ENCODE data around the gene TRIM66.

The TRIM66 gene

DNA sequence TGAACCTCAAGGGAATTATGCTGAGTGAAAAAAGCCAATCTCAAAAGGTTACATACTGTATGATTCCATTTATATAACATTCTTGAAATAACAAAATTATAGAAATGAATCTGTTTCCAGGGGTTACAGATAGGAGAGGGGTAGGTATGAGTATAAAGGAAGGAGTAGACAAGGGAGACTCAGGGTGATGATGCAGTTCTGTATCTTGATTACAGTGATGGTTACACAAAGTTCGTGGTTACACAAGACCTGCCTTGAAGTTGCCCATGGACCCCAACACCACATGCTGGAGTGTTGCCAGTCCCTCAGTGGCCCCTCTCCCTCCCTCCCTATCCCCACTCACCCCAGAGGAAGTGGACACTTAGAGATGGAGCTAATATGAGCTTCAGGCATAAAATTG is 108.7 kb downstream of the TRIM66 start:
- Histone ChIP-seq H3K27me3 (no peaks in the 10 kb centered on the region), H3K4me2 (no peak overlapping the region), H3K36me3 (no peaks in the 10 kb centered on the region), H4K20me1 (no peaks in the 10 kb centered on the region), H3K9ac (no peak overlapping the region), H3K9me3 (replicated peaks in 1 of 11) (peaks cover 6 to 12% (median 11%) of the 10 kb centered on the region in 11 experiments; a peak in 15 of 22 replicates), H3K4me1 (no peaks in the 10 kb centered on the region), H3K27ac (no peak overlapping the region), H3K4me3 (no peak overlapping the region)
- TF ChIP-seq Cebpa-rat (IDR thresholded peaks at IDR 0.05): no peak

DNA sequence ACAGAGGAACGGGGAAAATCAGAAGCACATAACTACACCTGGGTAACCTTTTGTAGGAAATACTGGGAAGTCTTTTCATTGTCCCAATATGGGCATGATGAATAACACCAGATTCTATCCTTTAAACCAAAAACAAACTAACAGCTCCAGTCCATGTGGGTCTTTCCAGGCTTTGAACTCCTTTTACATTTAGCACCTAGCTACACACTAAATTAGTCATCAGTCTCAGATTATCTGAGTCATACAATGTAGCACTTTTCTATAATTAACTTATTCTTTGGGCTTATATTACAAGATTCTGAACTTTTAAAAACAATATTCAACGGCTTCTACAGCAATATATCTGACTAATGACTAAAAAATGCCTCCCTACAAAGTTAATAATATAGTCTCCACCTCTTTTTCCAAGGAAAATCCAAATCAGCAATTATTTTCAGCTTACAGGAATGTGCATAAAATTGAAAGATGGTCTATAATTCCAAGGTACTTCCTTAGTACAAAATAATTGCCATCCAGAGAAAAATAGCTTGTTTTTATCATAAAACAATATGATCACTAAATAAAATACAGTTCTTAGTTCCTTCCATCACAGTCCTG is 114.8 kb downstream of the TRIM66 start:
- no peaks in the 10 kb centered on the region for H3K9me3 ChIP-seq (replicated peaks in 1 of 11)
- H3K4me1 ChIP-seq: no peaks in the 10 kb centered on the region
- no peak overlapping the region for H3K4me3 ChIP-seq
- TF ChIP-seq Cebpa-rat (IDR thresholded peaks at IDR 0.05): no peak
- H3K9ac ChIP-seq: no peak overlapping the region
- H3K27me3 ChIP-seq: no peaks in the 10 kb centered on the region
- H4K20me1 ChIP-seq: no peaks in the 10 kb centered on the region
- H3K27ac ChIP-seq: no peak overlapping the region
- no peaks in the 10 kb centered on the region for H3K36me3 ChIP-seq
- H3K4me2 ChIP-seq: no peak overlapping the region

GRCh38 chr11:8566613-8567210 is 115.8 kb downstream of the TRIM66 start:
- no peak for TF ChIP-seq Cebpa-rat (IDR thresholded peaks at IDR 0.05)
- H3K36me3 ChIP-seq: no peaks in the 10 kb centered on the region

GRCh38 chr11:8564526-8564925 is 117.9 kb downstream of the TRIM66 start:
- Histone ChIP-seq H3K4me3 (no peak overlapping the region), H3K9me3 (replicated peaks in 1 of 11) (peaks cover 0 to 14% (median 8%) of the 10 kb centered on the region in 11 experiments; a peak in 13 of 22 replicates), H3K27me3 (no peaks in the 10 kb centered on the region), H3K4me1 (no peaks in the 10 kb centered on the region), H3K4me2 (no peak overlapping the region), H3K36me3 (no peaks in the 10 kb centered on the region), H3K9ac (no peak overlapping the region), H4K20me1 (no peaks in the 10 kb centered on the region), H3K27ac (no peak overlapping the region)
- TF ChIP-seq Cebpa-rat (IDR thresholded peaks at IDR 0.05): no peak

More at GRCh38 chr11:8566613-8567210, 115.8 kb downstream of the TRIM66 start:
- no peak overlapping the region for H3K4me3 ChIP-seq
- no peak overlapping the region for H3K4me2 ChIP-seq
- no peak overlapping the region for H3K27ac ChIP-seq
- no peaks in the 10 kb centered on the region for H4K20me1 ChIP-seq
- H3K9me3 ChIP-seq (replicated peaks in 1 of 11): peaks cover 0 to 5% (median 2%) of the 10 kb centered on the region in 11 experiments; a peak in 11 of 22 replicates
- no peaks in the 10 kb centered on the region for H3K27me3 ChIP-seq
- H3K9ac ChIP-seq: no peak overlapping the region
- H3K4me1 ChIP-seq: no peaks in the 10 kb centered on the region

All from BLaER1 treated with 17β-estradiol and CSF1 and Interleukin-3, amounts not matched to agents 10 nM and 100 nM (cell line).